HG02759 (cell line): ENCODE measurements around the gene SMG5.
A peak's percentile ranks its signal among the peaks of the same experiment; 100 is the strongest.
"Not testable (repeated sequence)": the region's sequence is repeated elsewhere in the genome, so short reads cannot be mapped to it uniquely, and the experiment has no call there.

Source experiments
- ATAC-seq: cut with Tn5 transposase; IDR thresholded peaks from one replicate; pipeline ENCODE4 v1.9.1; 2021; ENCODE audit warnings: mild to moderate bottlenecking, moderate library complexity; ENCODE audit not compliant: unreplicated experiment

Gene SMG5

GRCh38 chr1:156245451-156246232 is 37.0 kb downstream of the SMG5 start:
- ATAC-seq = no peak

DNA sequence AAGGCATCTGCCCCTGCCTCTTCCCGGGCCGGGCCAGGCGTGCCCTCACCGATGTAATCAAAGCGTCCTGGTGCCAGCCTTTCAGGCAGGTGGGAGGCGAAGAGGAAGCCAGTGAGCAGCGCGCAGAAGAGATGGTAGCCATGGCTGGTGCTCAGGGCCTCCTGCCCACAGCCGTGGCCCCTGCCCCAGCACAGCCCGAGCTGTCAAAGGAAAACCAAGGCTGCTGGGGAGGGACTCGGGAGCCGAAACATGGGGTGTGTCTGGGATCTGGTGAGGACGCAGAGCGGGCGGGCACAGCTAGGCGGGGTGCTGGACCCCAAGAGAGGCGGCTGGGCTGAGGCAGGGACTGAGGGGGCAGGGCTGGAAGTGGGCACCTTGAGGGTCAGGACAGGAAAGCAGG is 37.9 kb downstream of the SMG5 start:
- ATAC-seq = no peak

DNA sequence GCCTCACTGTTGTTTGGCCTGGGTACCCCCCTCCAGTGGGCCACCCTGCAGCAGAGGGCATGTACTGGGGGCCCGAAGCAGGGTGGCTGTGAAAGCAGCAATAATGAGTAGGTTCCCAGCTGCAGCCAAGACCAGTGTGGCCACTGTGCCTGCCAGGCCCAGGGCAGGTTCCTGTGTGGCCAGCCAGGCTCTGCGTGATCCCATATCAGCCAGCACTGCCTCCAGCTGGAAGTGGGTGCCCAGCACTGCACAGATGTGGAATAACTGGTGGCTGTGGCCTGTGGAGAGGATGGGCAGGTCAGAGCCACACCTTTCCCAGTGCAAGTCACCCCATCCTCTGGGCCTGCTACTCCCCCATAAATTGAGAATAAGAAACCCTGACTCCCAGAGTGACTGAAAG is 38.5 kb downstream of the SMG5 start:
- no peak for ATAC-seq

DNA sequence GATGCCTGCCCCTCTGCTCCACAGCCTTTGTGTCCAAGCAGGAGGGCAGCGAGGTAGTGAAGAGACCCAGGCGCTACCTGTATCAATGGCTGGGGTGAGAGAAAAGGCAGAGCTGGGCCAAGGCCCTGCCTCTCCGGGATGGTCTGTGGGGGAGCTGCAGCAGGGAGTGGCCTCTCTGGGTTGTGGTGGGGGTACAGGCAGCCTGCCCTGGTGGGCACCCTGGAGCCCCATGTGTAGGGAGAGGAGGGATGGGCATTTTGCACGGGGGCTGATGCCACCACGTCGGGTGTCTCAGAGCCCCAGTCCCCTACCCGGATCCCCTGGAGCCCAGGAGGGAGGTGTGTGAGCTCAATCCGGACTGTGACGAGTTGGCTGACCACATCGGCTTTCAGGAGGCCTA is 39.9 kb downstream of the SMG5 start:
- ATAC-seq = no peak

DNA sequence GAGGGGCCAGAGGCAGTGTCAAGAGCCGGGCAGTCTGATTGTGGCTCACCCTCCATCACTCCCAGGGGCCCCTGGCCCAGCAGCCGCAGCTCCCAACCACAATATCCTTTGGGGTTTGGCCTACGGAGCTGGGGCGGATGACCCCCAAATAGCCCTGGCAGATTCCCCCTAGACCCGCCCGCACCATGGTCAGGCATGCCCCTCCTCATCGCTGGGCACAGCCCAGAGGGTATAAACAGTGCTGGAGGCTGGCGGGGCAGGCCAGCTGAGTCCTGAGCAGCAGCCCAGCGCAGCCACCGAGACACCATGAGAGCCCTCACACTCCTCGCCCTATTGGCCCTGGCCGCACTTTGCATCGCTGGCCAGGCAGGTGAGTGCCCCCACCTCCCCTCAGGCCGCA is 40.7 kb downstream of the SMG5 start, which contains the start of gene BGLAP:
Gene BGLAP, plus strand, starts transcription at position 259 of the 400 bp plus-strand sequence. Its CDS starts 48 bp downstream, at position 307.
- ATAC-seq = no peak

GRCh38 chr1:156241311-156241811 is 41.3 kb downstream of the SMG5 start:
- ATAC-seq = no peak

- ATAC-seq = no peak
Measured at GRCh38 chr1:156238248-156238647, 44.4 kb downstream of the SMG5 start.

DNA sequence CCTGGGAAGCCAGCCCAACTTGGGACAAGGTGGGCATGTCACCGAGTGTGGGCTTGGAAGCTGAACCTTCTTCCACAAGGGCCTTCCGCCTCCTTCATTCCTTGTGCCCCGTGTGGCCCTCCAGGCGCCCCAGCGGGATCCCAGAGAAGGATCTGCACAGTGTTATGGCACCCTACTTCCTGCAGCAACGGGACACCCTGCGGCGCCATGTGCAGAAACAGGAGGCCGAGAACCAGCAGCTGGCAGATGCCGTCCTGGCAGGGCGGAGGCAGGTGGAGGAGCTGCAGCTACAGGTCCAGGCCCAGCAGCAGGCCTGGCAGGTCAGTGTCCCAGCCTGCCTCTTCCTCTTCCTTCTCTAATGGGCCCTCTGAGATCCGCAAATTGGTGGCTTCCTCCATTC is 46.5 kb downstream of the SMG5 start:
- ATAC-seq = no peak

DNA sequence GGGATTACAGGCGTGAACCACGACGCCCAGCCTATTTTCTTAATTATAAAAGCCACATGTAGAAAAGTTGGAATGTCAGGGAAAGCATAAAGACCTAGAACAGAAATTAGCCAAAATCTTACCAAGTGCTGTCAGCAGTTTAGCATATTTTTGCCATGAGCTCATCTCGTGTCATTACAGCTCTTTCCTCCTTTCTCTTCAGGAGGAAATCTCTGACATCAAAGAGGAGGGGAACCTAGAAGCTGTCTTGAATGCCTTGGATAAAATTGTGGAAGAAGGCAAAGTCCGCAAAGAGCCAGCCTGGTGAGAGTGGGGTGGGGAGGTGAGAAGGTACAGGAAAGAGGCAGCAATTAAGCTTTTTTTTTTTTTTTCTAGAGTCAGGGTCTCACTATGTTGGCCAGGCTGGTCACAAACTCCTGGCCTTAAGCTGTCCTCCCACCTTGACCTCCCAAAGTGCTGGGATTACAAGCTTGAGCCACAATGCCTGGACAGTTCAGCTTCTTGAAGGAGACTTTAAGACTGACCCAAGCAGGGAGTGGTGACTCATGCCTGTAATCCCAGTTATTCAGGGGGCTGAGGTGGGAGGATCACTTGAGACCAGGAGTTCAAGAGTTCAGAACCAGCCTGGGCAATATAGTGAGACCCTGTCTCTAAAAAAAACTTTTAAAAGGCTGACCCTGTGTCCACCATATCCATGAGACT is 49.0 kb downstream of the SMG5 start:
- ATAC-seq = no peak

DNA sequence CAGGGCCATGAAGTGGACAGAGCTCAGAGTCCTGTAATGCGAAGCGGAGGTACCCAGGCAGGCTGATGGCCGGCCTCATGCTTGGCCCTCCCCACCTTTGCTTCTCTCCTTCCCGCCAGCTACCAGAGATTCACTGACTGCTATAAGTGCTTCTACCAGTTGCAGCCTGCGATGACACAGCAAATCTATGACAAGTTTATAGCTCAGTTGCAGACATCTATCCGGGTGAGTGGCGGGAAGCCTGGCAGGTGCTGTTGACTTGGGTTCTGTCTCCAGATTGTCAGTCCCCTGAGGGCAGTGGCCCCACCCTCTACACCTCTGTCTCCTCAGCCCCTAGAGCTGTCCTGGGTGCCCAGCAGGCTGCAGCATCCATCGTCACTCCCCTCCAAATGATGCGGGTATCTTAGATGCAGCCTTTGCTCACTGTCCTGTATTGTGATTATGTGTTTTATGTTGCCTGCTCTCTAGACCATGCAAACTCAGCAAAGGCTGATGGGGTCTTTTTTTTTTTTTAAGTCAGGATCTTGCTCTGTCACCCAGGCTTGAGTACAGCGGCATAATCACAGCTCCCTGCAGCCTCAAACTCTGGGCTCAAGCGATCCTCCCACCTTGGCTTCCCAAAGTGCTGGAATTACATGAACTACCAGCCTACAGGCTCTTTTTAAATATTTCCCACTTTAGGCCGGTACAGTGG is 50.3 kb downstream of the SMG5 start:
- no peak for ATAC-seq

GRCh38 chr1:156230473-156230837 is 52.2 kb downstream of the SMG5 start:
- no peak for ATAC-seq

DNA sequence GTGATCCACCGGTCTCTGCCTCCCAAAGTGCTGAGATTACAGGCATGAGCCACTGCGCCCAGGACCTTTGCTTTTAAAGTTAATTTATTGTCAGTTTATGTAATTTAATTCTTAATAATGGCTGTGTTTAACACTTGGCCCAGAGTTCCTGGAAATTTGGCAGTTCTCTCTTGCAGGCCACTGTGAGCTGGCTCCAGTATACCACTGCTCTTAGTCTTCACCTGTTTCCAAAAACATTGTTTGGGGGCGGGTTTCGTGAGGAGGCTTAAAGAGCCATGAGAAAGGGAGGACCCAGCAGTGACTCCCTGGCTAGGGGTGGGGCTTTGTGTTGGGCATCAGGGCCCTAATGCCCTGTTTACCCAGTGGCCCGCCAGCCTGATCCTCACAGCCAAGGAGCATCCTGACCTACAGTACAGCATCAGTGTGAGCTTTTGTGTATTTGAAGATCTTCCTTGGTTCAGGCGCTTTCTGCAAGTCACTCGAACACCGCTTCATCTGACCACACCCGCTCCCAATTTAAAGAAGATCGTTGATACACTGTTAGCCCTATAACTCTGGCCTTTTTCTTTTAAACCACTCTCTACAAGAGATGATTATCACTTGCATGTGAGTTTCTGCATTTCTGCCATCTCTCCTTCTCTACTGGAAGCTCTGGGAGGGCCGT is 52.7 kb downstream of the SMG5 start:
- no peak for ATAC-seq

DNA sequence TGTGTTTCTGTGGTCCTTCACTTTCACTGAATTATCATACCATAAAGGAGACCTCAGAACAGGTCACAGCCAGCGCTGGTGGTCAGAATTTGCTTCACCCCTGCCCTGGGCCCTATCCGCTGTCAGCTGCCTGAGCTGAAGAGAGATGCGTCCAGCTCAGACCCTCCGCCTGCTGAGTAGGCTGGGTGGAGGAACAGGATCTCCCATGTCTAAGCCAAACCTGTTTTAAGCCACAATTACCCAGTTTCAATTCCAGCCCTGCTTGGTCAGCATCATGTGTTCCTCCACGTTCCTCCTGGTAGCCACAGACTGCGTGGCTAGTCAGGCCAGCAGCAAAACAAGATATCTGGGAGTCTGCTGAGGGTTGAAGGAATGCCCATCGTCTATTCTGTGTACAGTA is 54.1 kb downstream of the SMG5 start:
- ATAC-seq = no peak

DNA sequence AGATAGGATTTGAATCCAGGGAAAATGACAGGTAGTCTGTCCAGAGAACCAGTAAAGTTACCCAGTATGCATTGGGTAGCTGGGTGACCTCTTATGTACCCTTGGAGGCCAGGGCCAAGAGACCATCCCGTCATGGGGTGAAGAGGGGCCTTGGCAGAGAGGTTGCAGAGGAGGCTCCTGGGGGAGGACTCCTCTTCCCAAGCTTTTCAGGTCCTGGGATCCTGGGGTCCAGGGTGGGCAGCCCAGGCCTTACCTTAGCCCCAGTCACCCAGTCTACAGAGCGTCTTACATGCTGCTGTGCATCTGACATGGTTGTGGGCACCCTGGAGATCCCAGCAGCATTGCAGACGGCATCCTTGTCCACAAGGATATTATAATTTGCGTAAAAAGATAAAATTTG is 55.8 kb downstream of the SMG5 start:
- ATAC-seq = no peak

- peak; percentile 69 for ATAC-seq
Measured at GRCh38 chr1:156226116-156226538, 56.5 kb downstream of the SMG5 start.

DNA sequence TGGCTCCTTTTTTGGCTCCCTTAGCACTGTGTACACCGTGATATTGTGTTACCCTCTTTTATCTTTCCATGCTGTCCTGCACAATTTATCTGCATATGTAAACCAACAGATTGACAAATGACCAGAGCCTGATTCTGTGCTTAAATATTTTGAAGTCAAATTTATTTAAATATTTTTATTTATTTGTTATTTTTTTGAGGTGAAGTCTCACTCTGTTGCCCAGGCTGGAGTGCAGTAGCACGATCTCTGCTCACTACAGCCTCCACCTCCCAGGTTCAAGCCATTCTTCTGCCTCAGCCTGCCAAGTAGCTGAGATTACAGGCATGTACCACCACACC is 57.0 kb downstream of the SMG5 start:
- ATAC-seq = no peak

DNA sequence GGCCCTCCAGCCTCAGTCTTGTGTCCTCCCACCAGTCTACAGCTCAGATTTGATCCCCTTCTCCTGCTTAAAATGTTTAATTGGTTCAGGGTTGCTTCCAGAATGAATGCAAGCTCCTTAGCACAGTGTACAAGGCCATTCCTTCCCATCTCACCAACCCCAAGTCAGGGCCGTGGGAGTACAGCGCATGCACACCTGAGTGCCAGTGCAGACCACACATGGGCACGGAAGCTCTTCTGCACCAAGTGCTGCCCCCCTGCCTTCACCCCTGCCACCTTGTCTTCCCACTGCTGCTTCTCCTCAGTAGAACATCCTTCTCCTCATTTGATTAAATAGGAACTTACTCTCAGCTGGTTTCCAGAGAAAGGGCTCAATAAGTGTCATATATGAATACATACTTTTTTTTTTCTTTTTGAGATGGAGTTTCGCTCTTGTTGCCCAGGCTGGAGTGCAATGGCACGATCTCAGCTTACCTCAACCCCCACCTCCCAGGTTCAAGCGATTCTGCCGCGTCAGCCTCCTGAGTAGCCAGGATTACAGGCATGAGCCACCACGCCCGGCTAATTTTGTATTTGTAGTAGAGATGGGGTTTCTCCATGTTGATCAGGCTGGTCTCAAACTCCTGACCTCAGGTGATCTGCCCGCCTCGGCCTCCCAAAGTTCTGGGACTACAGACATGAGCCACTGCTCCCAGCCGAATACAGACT is 60.5 kb downstream of the SMG5 start:
- ATAC-seq = no peak

DNA sequence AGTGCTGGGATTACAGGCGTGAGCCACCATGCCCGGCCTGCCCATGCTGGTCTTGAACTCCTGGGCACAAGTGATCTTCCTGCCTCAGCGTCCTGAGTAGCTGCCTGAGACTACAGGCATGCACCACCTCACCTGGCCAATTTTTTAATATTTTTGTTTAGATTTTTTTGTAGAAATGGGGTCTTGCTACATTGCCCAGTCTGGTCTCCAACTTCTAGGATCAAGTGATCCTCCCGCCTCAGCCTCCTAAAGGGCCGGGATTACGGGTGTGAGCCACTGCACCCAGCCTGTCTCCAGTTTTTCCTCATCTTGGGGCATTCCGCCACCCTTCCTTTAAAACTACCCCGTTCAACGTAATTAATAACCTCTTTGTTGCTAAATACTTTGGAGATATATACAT is 62.4 kb downstream of the SMG5 start:
- ATAC-seq = no peak

DNA sequence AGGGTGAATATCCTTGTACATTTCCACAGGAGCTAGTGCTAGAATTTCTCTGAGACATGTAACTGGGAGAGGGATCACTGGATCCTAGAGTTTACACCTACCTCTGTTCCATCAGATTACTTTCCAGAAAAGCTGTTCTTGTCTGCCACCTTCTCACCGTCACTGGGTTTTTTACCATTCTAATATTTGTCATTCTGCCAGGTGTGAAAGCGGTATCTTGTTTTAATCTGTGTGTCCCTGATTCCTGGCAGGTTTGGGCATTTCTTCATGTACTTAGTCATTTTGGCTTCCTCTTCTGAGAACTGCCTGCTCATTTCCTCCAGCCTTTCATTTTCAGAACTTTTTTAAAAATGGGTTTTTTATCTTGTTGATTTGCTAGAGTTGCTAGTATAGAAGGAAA is 64.8 kb downstream of the SMG5 start:
- ATAC-seq = no peak

- ATAC-seq = not testable (repeated sequence)
Measured at GRCh38 chr1:156216361-156217086, 66.1 kb downstream of the SMG5 start.
